WTC11 (cell line): ENCODE measurements around the gene AMIGO3. TPM values are rescaled to one million over a fixed set of nuclear protein-coding genes. Genes with fewer than 3 reads are reported as not detected.
A peak's percentile ranks its signal among the peaks of the same experiment; 100 is the strongest.

Experiments used
- ATF1 ChIP-seq: sonication (generic); formaldehyde crosslinking; IDR thresholded peaks from 2 replicates; pipeline ENCODE4 v1.8.1; 2023; ENCODE audit warnings: mild to moderate bottlenecking, moderate library complexity, missing genetic modification reagents
- ETV6 ChIP-seq: sonication (generic); formaldehyde crosslinking; IDR thresholded peaks from 2 replicates; pipeline ENCODE4 v1.8.1; 2022; ENCODE audit warnings: mild to moderate bottlenecking, missing genetic modification reagents
- FOXK1 ChIP-seq: sonication (generic); formaldehyde crosslinking; IDR thresholded peaks from 2 replicates; pipeline ENCODE4 v1.8.0; 2022; ENCODE audit warnings: mild to moderate bottlenecking, moderate library complexity, missing genetic modification reagents
- MXD4 ChIP-seq: fragments of 250-450 bp; sonication (Bioruptor Pico); IDR thresholded peaks from 2 replicates; pipeline ENCODE4 v1.8.0; 2021; ENCODE audit warnings: mild to moderate bottlenecking, moderate library complexity, borderline replicate concordance
- NR1H2 ChIP-seq: sonication (generic); formaldehyde crosslinking; IDR thresholded peaks from 2 replicates; pipeline ENCODE4 v1.9.0; 2021; ENCODE audit warnings: mild to moderate bottlenecking, moderate library complexity, missing genetic modification reagents
- PRRX2 ChIP-seq: fragments of 250-450 bp; sonication (Bioruptor Pico); IDR thresholded peaks from 2 replicates; pipeline ENCODE4 v1.8.0; 2021; ENCODE audit warnings: mild to moderate bottlenecking
- SMAD4 ChIP-seq: sonication (generic); formaldehyde crosslinking; IDR thresholded peaks from 2 replicates; pipeline ENCODE4 v1.8.0; 2022; ENCODE audit warnings: mild to moderate bottlenecking, missing genetic modification reagents
- ZBTB43 ChIP-seq: sonication (generic); formaldehyde crosslinking; IDR thresholded peaks from 2 replicates; pipeline ENCODE4 v1.8.1; 2023; ENCODE audit warnings: mild to moderate bottlenecking, missing genetic modification reagents
- ZNF219 ChIP-seq: sonication (generic); formaldehyde crosslinking; IDR thresholded peaks from 2 replicates; pipeline ENCODE4 v1.8.0; 2023; ENCODE audit warnings: missing genetic modification reagents, mild to moderate bottlenecking, borderline replicate concordance
- ZNF281 ChIP-seq: sonication (generic); formaldehyde crosslinking; IDR thresholded peaks from 2 replicates; pipeline ENCODE4 v1.8.0; 2023; ENCODE audit warnings: mild to moderate bottlenecking, missing genetic modification reagents
- ZNF317 ChIP-seq: sonication (generic); formaldehyde crosslinking; IDR thresholded peaks from 2 replicates; pipeline ENCODE4 v1.8.1; 2023; ENCODE audit warnings: low read depth, mild to moderate bottlenecking, moderate library complexity, missing genetic modification reagents, borderline replicate concordance
- ZNF416 ChIP-seq: fragments of 250-450 bp; sonication (Bioruptor Pico); IDR thresholded peaks from 2 replicates; pipeline ENCODE4 v1.9.0; 2021; ENCODE audit warnings: mild to moderate bottlenecking, inconsistent platforms
- total RNA-seq: library from RNA; stranded (reverse); gene quantifications from 3 replicates; pipeline ENCODE4 v1.2.3, GENCODE V29; 2021
- TF ChIP-seq, protein P1 (sequence below): sonication (generic); formaldehyde crosslinking; IDR thresholded peaks from 2 replicates; pipeline ENCODE4 v1.8.1; 2023; ENCODE audit warnings: mild to moderate bottlenecking, missing genetic modification reagents, borderline replicate concordance
- TF ChIP-seq, protein P2 (sequence below): fragments of 250-450 bp; sonication (Bioruptor Pico); IDR thresholded peaks from 2 replicates; pipeline ENCODE4 v1.9.0; 2021; ENCODE audit warnings: mild to moderate bottlenecking, borderline replicate concordance

The AMIGO3 gene
- total RNA-seq, 1 experiment from 2014 or later = 3.9 TPM

- TF ChIP-seq, protein P1, sequence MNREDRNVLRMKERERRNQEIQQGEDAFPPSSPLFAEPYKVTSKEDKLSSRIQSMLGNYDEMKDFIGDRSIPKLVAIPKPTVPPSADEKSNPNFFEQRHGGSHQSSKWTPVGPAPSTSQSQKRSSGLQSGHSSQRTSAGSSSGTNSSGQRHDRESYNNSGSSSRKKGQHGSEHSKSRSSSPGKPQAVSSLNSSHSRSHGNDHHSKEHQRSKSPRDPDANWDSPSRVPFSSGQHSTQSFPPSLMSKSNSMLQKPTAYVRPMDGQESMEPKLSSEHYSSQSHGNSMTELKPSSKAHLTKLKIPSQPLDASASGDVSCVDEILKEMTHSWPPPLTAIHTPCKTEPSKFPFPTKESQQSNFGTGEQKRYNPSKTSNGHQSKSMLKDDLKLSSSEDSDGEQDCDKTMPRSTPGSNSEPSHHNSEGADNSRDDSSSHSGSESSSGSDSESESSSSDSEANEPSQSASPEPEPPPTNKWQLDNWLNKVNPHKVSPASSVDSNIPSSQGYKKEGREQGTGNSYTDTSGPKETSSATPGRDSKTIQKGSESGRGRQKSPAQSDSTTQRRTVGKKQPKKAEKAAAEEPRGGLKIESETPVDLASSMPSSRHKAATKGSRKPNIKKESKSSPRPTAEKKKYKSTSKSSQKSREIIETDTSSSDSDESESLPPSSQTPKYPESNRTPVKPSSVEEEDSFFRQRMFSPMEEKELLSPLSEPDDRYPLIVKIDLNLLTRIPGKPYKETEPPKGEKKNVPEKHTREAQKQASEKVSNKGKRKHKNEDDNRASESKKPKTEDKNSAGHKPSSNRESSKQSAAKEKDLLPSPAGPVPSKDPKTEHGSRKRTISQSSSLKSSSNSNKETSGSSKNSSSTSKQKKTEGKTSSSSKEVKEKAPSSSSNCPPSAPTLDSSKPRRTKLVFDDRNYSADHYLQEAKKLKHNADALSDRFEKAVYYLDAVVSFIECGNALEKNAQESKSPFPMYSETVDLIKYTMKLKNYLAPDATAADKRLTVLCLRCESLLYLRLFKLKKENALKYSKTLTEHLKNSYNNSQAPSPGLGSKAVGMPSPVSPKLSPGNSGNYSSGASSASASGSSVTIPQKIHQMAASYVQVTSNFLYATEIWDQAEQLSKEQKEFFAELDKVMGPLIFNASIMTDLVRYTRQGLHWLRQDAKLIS (CRISPR knock-in tag) = peak; percentile 83; the same call in 1 of the 2 replicates
- TF ChIP-seq ZNF219 (CRISPR knock-in tag) (no peak), PRRX2 (CRISPR knock-in tag) (no peak), ZNF416 (peak; percentile 41; the same call in 1 of the 2 replicates), MXD4 (CRISPR knock-in tag) (no peak), ATF1 (no peak), SMAD4 (CRISPR knock-in tag) (no peak), ETV6 (peak; percentile 92), ZNF281 (no peak), ZNF317 (CRISPR knock-in tag) (no peak), FOXK1 (CRISPR knock-in tag) (peak; percentile 99), NR1H2 (no peak), ZBTB43 (CRISPR knock-in tag) (peak; percentile 78; the same call in 1 of the 2 replicates)
- TF ChIP-seq, protein P2, sequence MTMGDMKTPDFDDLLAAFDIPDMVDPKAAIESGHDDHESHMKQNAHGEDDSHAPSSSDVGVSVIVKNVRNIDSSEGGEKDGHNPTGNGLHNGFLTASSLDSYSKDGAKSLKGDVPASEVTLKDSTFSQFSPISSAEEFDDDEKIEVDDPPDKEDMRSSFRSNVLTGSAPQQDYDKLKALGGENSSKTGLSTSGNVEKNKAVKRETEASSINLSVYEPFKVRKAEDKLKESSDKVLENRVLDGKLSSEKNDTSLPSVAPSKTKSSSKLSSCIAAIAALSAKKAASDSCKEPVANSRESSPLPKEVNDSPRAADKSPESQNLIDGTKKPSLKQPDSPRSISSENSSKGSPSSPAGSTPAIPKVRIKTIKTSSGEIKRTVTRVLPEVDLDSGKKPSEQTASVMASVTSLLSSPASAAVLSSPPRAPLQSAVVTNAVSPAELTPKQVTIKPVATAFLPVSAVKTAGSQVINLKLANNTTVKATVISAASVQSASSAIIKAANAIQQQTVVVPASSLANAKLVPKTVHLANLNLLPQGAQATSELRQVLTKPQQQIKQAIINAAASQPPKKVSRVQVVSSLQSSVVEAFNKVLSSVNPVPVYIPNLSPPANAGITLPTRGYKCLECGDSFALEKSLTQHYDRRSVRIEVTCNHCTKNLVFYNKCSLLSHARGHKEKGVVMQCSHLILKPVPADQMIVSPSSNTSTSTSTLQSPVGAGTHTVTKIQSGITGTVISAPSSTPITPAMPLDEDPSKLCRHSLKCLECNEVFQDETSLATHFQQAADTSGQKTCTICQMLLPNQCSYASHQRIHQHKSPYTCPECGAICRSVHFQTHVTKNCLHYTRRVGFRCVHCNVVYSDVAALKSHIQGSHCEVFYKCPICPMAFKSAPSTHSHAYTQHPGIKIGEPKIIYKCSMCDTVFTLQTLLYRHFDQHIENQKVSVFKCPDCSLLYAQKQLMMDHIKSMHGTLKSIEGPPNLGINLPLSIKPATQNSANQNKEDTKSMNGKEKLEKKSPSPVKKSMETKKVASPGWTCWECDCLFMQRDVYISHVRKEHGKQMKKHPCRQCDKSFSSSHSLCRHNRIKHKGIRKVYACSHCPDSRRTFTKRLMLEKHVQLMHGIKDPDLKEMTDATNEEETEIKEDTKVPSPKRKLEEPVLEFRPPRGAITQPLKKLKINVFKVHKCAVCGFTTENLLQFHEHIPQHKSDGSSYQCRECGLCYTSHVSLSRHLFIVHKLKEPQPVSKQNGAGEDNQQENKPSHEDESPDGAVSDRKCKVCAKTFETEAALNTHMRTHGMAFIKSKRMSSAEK = no peak
Observed at GRCh38 chr3:49689046-49689907, 30.2 kb downstream of the AMIGO3 start, which contains the start of the genes MST1 and RNF123 (continued).
